Measurements from ENCODE around the gene CRISPLD2.
"Not testable (repeated sequence)": the region's sequence is repeated elsewhere in the genome, so short reads cannot be mapped to it uniquely, and the experiment has no call there.

Gene CRISPLD2

DNA sequence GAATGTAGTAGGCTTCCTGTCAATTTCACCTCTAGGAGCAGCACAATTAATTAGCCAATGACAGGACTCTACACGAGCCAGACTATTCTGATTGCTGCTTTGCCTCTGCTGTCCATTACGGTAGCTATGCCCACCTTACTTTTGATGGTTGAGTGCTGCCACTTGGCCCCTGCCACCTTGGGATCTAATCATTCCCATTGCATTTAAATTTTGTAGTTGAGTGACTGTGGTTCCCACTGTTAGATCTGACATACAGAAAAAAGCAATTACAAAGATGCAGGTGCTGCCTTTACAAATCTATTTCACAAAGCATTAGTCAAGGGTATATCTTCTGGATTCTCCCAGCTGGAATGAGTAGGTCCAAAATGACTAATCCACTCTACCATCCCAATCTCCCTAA is 39.9 kb downstream of the CRISPLD2 start:
- DNase-seq (ENCODE audit: low read depth) = no peak

DNA sequence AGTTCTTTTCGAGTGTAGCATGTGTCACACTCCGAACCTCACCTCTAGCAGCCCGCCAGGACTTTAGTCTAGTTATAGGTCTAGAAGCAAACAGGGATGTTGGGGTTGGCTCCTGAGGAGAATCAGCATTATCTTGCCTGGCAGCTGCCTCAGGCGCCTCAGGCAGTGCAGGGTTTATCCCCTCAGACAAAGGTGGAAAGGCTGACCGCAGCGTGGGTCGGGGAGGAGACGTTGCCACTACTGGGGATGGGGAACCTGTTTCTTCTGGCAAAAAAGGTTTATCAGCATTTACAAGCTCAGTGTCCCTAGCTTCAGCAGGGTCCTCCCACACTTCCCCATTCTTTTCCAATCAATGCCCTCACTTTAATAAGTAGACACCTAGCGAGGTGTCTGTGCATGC is 40.6 kb downstream of the CRISPLD2 start:
- DNase-seq (ENCODE audit: low read depth) = no peak

DNA sequence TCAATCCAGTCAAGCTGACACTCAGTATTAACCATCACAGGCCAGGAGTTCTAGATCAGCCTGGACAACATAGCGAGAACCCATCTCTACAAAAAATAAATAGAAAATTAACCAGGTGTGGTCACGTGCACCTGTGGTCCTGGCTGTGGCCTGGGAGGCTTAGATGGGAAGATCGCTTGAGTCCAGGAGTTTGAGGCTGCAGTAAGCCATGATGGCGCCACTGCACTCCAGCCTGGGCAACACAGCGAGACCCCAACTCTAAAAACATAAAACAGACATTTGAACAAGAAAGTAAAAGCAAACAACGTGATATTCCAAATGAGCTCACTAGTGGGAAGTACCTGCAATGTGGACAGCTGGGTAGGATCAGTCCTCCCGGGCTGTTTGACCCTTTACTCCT is 41.9 kb downstream of the CRISPLD2 start:
- DNase-seq (ENCODE audit: low read depth) = no peak

DNA sequence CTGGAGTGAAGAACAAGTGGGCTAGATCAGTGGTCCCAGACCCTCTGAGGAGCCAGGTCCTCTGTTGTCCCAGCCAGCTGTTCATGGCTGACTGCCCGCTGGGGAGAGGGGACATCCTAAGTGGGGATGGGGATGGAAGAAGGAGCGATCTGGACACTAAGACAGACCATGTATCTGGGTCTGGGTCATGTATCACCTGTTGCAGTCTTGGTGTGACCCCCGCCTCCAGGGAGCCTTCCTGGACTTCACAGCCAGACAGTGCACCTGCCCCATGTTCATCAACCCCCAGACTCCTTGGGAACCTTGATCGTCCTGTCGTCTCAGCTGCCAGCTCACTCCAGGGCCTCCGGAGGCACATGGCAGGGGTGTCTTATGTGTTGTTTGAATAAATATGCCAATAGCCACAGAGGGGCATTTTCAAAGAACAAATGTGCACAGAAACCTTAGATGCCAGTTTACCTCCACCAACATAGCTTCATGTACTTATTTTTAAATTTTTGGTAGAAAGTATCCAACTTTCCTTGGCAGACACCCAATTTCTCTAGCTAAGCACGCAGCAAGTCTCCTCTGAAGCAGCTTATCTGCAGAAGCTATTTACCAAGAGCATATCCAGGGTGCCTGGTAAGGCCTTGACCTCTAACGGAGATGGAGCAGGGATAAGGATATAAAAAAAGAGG is 43.2 kb downstream of the CRISPLD2 start:
- no peak for DNase-seq (ENCODE audit: low read depth)

DNA sequence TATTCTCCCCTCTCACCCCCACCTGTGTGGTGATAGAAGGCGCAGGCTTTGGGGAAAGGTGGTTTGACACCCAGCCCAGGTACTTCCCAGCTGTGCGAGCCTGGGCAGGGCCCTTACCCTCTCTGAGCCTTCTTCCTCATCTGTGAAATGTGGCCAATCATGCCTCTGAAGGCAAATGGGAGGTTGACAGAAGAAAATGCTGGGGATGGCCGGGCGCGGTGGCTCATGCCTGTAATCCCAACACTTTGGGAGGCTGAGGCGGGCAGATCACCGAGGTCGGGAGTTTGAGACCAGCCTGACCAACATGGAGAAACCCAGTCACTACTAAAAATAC is 43.7 kb downstream of the CRISPLD2 start:
- no peak for DNase-seq (ENCODE audit: low read depth)

DNA sequence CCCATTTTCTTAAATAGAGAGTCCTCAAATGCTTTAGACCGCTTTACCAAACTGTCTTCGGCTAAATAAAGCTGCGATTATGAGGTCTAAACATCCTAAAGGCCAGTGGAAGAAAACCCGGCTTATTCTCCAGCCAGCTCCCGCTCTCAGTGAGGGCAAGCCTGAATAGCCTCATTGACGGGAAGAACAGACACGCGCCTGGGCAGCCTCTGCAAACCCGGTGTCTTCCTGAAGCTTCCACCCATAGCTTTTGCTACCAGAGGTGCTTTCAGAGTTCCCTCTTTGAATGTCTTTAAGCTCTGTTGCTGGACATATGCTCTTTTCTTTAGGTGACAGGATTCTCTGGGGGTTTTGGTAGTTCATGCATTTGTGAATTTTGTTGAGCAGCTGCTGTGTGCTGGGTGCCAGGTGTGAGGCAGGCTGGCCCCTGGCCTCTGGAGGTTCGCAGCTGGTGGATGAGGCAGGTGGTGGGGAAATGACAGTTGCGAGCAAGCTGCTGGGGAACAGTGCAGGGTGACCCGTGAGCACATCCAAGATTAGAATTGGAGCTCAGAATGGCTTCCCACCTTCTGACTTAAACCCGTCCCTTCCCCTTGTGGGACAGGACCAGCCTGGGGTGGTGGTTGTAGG is 44.7 kb downstream of the CRISPLD2 start:
- no peak for DNase-seq (ENCODE audit: low read depth)

DNA sequence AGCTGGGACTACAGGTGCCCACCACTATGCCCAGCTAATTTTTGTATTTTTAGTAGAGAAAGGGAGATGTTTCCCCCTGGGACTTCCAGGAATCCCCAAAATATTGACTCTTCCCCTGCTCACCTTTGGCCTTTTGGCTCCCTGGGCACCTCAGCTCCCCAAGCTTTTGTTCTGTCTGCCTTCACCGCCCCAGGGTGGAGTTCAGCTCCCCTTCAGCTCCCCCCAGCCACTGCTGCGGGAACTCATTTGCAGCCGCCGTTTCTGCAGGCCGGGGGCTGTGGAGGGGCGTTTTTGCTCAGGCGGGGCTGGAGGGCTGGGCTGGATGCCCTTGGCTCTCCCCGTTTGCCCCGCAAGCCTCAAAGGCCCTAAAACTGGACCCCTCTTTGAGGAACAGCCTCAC is 47.9 kb downstream of the CRISPLD2 start:
- DNase-seq (ENCODE audit: low read depth) = no peak

DNA sequence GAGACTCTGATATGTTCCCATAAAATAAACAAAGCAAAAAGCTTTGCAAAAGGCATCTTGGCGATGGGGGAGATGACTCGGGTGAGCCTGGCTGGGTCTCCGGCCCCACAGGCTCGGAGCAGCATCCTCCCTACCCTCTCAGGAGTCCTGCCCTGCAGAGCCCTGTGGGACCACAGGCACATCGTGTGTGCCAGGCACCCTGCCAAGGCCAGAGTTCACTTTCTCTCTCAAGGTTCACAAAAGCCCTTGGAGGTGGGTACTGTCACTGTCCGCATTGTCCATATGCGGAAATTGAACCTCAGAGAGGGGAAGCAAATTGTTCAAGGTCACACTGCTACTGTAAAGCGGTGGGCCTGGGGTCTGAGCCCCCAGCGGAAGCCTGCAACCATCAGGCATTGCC is 48.5 kb downstream of the CRISPLD2 start:
- DNase-seq (ENCODE audit: low read depth) = no peak

DNA sequence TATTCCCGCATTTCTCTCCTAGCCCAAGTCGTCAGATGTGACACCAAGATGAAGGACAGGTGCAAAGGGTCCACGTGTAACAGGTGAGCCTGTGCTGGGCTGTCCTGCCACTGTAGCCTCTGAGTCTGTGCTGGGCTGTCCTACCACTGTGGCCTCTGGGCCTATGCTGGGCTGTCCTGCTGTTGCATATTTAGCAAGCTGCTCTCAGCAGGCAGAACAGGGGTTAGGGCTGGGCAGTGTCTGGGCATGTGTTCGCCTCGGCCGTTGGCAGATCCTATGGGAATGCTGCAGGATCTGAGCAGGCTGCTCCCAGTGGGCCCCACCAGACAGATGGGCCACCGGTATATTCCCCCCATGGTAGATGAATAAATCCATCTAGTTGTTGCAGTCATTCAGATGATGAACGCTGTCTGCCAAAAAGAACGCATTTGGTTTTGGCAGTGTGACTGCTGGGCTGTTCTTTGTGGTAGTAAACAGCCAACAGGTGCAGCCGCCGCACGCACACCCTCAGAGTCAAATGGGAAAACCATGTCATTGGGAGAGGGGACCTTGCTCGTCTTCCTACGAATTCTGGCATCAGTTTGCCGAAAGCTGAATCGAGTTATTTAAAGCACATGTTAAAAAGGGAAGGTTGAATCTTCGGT is 49.2 kb downstream of the CRISPLD2 start:
- no peak for DNase-seq (ENCODE audit: low read depth)

DNA sequence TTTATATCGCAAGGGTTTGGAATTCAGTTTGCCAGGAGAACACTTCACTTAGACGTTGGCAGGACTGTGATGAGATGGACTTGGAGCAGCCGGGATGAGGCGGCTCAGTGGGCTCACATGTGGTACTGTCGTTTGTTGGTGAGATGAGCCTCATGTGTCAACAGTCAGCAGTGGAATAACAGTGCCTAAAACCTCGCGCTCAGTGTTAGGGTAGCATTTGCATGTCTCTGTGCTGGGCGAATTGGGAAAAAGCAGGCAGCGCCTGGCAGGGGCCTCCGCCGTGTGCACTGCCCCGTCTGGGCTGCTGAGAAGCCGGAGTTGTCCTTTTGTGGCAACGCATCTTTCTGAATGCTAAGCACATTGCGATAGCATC is 49.7 kb downstream of the CRISPLD2 start:
- DNase-seq (ENCODE audit: low read depth) = no peak

DNA sequence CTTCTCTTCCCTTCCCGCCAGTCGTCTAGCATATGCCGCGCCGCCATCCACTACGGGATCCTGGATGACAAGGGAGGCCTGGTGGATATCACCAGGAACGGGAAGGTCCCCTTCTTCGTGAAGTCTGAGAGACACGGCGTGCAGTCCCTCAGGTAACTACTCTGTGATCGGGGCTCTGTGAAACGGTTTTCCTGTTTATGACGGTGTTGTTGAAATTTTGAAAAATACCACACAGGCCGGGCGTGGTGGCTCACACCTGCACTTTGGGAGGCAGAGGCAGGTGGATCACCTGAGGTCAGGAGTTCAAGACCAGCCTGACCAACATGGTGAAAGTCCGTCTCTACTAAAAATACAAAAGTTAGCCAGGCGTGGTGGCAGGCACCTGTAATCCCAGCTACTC is 53.2 kb downstream of the CRISPLD2 start:
- not testable (repeated sequence) for DNase-seq (ENCODE audit: low read depth)

DNA sequence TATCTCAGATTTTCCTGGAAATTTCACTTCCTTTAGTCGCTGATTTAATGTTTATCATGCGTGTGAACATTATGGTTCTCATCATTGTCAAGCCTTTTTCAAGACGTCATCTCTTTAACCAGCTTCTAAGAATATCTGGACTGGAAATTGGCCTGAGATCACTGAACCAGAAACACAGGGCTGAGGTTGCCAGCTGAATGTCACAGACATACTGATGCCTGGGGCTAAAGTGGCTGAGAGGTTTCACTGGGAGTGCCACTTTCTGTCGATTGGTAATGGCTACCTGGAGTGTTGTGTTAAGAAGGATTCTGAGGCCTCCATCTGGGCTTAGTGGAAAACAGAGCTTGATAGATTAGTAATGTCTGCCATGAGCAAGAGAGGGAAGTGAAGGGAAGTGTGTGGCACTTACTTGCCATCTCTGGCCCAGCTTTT is 54.2 kb downstream of the CRISPLD2 start:
- no peak for DNase-seq (ENCODE audit: low read depth)

DNA sequence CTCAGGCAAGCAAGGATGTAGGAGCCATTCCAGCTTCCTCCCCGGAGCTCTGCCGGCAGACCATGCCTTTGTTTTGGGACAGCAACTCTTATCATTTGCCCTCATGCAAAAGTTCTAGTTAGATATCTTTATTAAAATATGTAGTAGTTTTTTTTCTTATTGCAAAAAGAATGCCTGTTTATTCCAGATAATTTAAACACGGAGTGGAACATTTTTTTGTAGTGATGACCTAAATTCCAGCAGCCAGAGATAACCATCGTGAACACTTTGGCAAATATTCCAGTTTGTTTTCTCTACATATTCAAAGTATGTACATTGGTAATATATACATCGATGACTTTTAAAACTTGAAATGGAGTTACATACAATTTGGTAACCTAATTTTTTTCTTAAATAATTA is 54.8 kb downstream of the CRISPLD2 start:
- DNase-seq (ENCODE audit: low read depth) = no peak

DNA sequence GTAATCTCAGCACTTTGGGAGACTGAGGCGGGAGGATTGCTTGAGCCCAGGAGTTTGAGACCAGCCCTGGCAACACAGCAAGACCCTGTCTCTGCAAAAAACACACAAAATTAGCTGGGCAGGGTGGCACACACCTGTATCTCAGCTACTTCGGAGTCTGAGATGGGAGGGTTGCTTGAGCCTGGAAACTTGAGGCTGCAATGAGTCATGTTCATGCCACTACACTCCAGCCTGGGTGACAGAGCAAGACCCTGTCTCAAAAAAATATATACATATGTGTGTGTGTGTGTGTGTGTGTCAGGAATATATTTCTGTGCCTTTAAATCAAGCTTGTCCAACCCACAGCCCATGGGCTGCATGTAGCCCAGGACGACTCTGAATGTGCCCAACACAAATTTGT is 55.2 kb downstream of the CRISPLD2 start:
- DNase-seq (ENCODE audit: low read depth) = no peak

DNA sequence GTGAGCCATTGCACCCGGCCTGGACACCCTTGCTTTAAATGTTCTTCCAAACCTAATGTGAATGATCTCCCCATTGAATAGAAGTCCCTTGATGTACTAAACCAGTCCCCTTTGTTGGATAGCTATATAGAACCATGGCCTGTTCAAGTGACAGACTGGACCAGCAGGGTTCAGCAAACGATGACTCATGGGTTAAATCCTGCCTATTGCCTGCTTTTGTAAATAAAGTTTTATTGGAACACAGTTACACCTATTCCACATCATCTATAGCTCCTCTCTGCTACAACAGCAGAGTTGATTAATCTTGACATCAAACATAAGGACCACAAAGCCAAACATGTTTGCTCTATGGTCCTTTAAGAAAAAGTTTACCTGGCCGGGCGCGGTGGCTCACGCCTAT is 56.1 kb downstream of the CRISPLD2 start:
- no peak for DNase-seq (ENCODE audit: low read depth)

DNA sequence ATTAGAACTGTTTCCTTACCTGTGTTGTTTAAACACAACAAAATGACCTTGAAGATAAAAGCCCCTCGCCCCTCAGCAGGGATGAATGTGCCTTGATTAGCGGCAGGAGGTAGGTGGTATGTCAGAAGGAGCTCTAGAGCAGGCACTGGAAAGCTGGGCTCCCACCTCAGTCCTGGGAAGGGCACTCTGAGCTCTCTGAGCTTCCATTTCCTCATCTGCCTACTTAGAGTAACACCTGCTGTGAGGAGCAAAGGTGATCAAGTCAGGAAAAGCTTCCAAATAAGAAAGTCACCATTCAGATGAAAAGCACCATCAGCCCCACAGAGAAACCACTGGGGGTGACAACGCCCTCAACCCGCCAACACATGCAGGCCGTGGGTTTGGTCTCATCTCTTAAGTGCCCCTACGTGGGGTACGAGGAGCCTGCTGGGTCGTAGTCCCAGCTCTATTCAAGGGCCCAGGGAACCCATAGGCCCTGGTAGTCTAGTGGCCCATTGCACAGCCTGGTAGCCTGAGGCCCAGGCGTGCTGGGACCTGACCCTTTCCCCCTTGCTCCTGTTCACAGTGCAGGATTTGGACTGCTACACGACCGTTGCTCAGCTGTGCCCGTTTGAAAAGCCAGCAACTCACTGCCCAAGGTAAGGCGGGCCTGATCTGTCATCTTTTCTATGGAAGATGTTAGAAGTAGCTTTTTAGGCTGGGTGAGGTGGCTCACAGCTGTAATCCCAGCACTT is 57.3 kb downstream of the CRISPLD2 start:
- no peak for DNase-seq (ENCODE audit: low read depth)

DNA sequence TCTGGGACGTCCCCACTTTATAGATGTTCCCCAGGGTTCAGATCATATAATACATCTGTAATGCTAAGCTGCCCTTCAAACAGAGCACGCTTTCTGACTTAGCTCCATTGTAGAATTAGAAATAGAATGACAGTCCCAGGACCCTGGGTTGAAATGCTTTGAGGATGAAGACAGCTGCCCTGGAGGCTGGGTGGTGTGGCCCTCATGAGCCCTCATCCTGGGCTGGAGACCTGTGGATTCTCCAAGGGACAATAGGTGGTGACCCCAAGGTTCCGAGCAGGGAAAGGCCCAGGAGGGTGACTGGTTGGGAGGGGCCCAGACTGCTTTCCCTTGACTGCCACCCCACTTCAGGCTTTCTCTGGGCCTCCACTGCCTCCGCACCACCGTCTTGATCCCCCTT is 59.0 kb downstream of the CRISPLD2 start:
- DNase-seq (ENCODE audit: low read depth) = no peak

DNA sequence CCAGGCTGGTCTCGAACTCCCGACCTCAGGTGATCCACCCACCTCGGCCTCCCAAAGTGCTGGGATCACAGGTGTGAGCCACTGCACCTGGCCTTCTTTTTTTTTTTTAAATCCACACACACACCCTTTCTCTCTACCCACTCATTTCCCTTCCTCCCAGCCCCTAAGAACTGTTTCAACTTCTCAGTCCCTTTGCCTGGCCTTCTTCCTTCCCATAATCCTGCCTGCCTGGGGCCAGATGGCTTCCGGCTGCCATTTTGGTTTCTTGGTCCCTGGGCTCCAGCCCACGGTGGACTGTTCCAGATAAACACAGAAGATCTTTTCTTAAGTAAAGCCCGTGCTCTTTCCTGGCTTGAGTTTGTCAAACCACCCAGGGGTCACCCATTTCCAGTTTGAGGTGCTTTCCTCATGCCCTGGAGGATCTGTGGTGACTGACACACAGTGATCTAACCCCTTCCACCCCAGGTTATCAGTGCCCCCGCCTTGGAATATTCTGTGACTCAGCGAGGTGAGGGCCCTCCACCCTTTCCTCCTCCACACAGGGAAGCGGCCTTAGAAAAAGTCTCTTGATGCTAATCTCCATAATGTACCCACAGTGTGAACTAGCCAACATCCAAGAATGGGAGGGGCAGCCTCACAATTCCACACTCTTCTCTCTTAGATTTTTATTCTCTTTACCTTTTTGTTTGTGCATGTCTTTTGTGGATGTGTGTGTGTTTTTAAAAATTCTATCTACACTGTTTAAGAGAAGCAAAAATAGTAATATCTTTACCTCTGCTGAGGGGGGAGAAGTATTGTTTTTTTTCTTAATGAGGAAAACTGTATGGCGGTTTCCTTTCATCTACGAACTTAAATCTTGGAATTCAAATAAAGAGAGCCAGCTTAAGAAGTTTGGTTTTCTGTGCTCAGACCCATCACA is 60.0 kb downstream of the CRISPLD2 start:
- DNase-seq (ENCODE audit: low read depth) = no peak

DNA sequence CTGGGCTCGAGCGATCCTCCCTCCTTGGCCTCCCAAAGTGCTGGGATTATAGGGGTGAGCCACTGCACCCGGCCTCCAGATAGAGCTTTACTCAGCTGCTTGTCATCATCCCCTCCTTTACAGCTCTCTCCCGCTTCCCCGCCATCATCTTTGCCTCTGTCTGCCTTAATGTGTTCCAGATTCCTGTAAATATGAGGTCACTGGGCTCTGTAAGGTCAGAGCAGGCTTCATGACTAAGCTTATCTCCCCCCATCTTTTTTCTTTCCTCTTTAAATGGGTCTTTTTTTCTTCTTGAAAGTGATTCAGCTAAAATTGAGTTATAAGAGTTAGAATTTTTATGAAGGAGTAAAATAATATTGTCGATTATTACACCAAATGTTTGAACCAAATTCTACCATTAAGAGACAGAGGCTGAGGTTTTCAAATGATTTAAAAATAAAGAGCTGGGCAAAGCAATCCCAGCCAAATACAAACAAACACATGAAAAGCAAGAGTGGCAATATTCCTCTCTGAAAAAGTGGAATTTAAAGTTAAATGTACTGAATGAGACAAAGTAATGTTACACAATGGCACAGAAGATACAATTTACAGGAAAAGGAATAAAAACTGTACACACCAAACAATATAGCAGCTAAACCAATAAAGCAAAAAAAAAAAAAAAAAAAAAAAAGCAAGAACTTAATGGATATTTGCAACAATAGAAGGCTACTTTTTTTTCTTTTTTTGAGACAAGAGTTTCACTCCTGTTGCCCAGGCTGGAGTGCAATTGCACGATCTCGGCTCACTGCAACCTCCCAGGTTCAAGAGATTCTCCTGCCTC is 62.1 kb downstream of the CRISPLD2 start:
- DNase-seq (ENCODE audit: low read depth) = no peak

DNA sequence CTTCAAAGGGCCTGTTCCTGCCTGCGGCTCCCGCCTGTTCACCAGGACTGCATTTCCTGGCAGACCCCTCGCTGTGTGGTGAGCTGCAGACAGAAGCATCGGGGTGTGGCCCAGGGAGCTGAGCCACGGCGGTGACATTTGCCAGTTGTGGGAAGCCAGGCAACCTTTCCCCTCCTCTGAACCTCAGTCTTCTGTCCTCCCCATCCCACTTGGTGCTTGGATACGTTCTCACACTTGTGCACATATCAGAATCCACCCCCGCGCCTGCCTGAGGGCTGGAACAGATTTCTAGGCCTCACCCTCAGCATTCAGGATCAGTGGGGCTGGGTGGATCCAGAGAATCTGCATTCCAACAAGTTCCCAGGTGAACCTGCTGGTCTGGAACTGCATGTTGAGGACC is 63.5 kb downstream of the CRISPLD2 start:
- no peak for DNase-seq (ENCODE audit: low read depth)

DNA sequence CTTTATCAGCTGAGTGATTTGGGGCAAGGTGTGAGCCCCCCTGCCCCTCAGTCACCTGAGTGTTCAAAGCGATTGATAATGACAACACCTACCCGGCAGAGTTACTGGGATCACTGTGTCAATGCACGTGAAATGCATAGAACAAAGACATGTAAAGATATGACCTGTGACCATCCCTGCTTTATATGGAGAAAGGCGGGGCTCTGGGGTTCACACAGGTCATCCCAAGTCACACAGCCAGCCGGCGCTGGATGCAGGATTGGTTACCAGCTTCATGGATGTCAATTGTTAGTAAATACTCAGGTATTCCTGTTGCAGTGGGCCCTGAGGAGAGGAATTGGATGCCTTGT is 64.4 kb downstream of the CRISPLD2 start:
- no peak for DNase-seq (ENCODE audit: low read depth)
